ENCODE measurements around the gene PCDH9. TPM values are rescaled to one million over a fixed set of nuclear protein-coding genes. Genes with fewer than 3 reads are reported as not detected.
"Not testable (repeated sequence)": the region's sequence is repeated elsewhere in the genome, so short reads cannot be mapped to it uniquely, and the experiment has no call there.

PCDH9 gene
- polyA plus RNA-seq, 3 donors: 13.4 to 16.0 (median 15.1) TPM

DNA sequence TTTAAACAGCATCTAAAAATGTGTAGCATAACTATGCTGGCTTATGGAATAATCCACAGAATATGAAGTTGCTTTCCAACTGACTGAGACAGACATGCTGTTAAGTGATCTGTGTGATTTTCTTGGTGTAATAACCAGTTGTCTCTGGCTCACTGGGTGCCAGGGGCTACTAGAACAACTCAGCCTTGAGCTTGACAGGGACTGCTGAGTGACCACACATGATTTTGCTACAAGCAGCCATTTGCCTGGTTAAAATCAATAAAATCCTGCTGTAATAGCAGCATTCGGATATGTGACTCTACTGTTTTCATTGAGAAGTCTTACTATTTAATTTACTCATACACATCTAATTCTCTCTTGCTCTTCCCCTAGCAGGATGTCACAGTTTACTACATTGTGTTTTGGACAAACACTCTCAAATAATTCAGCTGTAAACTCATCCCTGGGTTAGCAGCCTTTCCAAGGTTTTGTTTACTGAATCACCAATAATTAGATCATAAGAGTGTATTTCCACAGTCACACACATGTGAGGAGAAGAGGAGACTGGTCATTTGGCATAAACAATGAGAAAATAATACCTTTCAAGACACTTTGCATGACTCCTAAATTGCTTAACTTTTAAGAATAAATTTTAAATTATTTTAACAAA, 426.2 kb downstream of the PCDH9 start:
- DNase-seq (ENCODE audit: low read depth in 3 of 3, low spot score in 2 of 3): no peak

- DNase-seq (ENCODE audit: low read depth in 3 of 3, low spot score in 2 of 3): no peak
These were observed 426.9 kb downstream of the PCDH9 start for GRCh38 chr13:66803013-66803807.

DNA sequence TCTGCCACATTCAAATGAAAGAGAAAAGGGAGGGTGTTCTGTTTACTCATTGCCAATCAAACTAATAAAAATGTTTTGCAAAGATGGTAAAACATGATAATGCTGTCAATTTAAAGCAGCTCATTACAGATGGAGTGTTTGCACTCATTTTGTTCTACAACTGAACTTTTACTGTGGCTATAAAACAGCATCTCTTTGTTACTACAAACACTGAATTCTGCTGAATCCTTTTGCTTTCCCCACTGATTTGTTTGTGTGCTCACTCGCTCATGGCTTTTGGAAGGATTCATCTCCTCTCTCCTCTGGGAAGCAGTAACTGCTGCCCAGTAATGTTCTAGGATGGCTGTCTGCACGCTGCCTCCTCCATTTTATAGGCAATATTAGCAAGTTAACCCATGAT, 434.5 kb downstream of the PCDH9 start:
- DNase-seq (ENCODE audit: low read depth in 3 of 3, low spot score in 2 of 3): no peak

DNA sequence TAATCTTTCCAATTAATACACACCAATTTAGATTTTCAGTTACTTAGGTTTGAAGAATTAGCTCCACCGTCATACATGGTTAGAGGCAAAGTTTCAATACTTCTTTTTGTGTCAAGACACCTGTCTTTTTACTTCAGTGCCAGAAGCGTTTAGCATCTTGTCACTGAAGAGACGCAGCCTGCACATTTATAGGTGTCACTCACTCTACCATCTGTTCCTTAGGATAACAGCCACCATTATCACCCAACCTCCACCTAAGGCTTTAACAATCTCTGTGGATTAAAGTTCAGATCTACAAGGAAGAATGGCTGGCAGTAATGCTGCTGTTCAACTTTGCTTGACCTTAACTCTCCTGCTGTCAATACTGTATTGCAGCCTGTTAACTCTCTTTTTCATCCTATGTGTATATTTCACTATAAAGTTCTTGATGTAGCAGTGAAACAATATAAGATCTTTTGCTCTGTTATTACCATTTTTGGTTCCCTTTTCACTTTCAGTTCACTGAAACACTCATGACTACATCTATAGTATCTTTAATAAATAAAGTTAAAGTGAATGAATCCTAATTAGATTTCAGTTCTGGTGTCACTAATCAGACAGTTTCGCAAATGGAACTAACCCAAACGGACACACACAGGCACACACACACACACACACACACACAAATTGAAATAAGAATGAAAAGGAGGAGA, 435.6 kb downstream of the PCDH9 start:
- no peak for DNase-seq (ENCODE audit: low read depth in 3 of 3, low spot score in 2 of 3)

- DNase-seq (ENCODE audit: low read depth in 3 of 3, low spot score in 2 of 3): no peak
These were observed 439.3 kb downstream of the PCDH9 start for GRCh38 chr13:66790861-66791260.

- no peak for DNase-seq (ENCODE audit: low read depth in 3 of 3, low spot score in 2 of 3)
These were observed 448.9 kb downstream of the PCDH9 start for GRCh38 chr13:66781241-66781640.

- DNase-seq (ENCODE audit: low read depth in 3 of 3, low spot score in 2 of 3): no peak
These were observed 449.3 kb downstream of the PCDH9 start for GRCh38 chr13:66780814-66781213.

DNA sequence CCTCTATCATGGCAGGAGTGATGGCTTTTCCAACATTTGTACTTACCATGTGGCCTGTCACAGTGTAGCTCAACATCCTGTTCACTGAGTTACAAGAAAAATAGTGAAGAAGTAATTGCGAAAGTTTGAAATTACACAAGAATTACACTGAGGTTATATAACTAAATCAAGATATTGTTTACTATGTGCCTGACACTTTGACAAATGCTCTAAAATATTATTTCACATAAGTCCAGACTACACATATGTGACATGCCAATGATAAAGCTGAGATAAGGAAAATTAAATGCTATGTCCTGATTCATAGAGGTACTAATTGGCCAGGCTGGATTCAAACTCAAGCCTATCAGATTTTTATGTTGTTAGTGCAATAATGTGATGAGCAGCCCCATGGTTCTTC, 451.7 kb downstream of the PCDH9 start:
- DNase-seq (ENCODE audit: low read depth in 3 of 3, low spot score in 2 of 3): no peak

- no peak for DNase-seq (ENCODE audit: low read depth in 3 of 3, low spot score in 2 of 3)
These were observed 454.9 kb downstream of the PCDH9 start for GRCh38 chr13:66775196-66775595.

GRCh38 chr13:66774046-66774445, 456.1 kb downstream of the PCDH9 start:
- no peak for DNase-seq (ENCODE audit: low read depth in 3 of 3, low spot score in 2 of 3)

DNA sequence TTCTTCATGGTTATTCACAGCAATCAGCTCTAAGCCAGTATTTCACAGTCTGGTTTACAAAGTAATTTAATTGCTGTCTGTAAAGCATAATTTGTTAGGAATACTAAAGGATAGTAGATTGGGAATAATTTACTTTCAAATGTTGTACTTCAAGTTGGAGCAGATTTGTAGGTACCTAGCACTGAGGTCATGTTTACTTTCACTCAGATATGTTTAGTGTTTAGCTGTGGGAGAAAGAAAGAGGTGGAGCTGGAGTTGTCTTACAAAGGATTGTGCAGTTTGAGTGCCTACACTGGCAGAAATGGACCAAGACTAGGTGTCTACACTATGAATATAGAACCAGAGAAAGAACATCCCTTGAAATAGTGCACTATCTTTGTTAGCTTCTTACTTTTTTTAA, 464.6 kb downstream of the PCDH9 start:
- DNase-seq (ENCODE audit: low read depth in 3 of 3, low spot score in 2 of 3): peak in 1 of 3 donors; percentile 3

- not testable (repeated sequence) for DNase-seq (ENCODE audit: low read depth in 3 of 3, low spot score in 2 of 3)
These were observed 469.5 kb downstream of the PCDH9 start for GRCh38 chr13:66760678-66761077.

- no peak for DNase-seq (ENCODE audit: low read depth in 3 of 3, low spot score in 2 of 3)
These were observed 470.2 kb downstream of the PCDH9 start for GRCh38 chr13:66759919-66760318.

GRCh38 chr13:66751691-66752090, 478.4 kb downstream of the PCDH9 start:
- DNase-seq (ENCODE audit: low read depth in 3 of 3, low spot score in 2 of 3): no peak

DNA sequence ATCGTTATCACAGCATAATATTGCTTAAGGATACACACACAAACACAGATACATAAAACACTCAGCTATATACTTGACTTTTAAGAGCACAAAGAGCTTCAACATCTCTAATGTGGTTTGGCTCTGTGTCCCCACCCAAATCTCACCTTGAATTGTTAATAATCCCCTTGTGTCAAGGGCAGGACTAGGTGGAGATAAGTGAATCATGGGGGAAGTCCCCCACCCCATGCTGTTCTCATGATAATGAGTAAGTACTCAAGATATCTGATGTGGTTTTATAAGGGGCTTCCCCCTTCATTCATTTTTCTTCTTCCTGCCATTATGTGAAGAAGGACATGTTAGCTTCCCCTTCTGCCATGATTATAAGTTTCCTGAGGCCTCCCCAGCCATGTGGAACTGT, 481.4 kb downstream of the PCDH9 start:
- DNase-seq (ENCODE audit: low read depth in 3 of 3, low spot score in 2 of 3): no peak

DNA sequence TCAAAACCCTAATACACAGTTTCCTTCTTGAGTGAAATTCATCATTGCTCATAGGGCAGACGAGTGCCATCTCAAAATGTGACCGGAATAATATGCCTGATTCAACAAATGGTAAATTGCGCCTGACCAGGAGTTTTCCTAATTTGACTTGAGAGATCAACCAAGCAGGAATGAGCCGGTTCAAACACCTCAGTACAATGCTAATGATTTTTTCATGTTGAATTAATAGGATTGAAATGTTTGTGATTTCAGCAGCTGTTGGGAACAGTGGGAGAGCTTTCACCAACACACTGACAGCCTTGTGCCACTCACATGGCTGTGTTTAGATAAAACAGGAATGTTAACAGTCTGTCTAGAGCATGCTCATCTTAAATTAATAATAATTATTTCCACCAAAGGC, 484.8 kb downstream of the PCDH9 start:
- no peak for DNase-seq (ENCODE audit: low read depth in 3 of 3, low spot score in 2 of 3)

DNA sequence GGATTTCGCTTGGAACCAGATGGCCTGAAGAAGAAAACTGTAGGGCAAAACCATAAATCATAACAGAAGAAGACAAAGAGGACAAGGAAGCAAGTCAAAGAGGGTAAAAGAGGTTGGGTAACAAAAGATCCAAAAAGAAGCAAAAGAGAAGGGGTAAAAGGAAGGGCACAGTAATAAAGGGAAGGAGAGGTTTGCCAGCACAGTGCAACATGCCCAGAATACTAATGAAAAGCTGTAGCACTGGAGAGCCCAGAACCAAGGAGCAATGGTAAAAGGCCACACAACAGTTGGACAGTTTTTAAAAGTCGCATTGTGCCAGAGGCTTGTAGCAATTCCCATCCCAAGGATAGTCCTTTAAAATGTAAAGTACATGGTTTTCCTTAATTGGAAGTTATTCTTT, 506.6 kb downstream of the PCDH9 start:
- no peak for DNase-seq (ENCODE audit: low read depth in 3 of 3, low spot score in 2 of 3)

DNA sequence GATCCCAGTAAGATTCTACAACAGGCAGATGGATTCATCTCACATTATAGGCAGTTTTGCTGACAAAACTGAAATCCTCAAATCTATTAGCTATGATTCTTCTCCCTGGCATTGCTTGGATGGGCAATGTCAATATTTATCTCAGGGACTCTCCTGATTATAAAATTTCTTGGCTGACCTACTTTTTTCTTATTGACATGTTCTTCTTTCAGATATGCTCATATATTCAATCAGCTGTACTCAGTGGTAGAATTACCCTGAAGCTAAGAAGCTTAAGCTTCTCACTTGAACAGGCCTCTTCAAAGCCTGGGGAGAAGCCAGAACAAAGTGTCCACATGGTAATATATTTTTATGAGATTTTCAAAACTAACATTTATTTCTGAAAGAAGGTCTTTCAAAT, 513.6 kb downstream of the PCDH9 start:
- no peak for DNase-seq (ENCODE audit: low read depth in 3 of 3, low spot score in 2 of 3)

GRCh38 chr13:66714795-66715194, 515.3 kb downstream of the PCDH9 start:
- no peak for DNase-seq (ENCODE audit: low read depth in 3 of 3, low spot score in 2 of 3)

DNA sequence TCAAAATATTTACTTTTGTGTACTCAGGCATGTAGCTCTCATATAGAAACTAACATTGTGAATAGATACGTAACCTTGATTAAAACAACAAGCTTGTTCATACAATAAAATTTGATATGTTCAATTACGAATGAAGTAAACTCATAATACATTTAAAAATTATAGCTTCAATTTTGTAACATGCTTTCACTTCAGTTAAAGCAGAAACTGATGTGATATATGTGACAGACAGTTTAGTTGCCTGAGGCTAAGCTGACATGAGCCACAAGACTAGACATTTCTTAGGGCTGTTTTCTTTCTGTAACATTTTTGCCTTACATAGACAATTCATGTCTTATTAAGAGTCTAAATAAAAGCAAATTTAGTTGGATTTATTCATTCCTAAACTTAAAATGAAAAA, 526.0 kb downstream of the PCDH9 start:
- no peak for DNase-seq (ENCODE audit: low read depth in 3 of 3, low spot score in 2 of 3)

DNA sequence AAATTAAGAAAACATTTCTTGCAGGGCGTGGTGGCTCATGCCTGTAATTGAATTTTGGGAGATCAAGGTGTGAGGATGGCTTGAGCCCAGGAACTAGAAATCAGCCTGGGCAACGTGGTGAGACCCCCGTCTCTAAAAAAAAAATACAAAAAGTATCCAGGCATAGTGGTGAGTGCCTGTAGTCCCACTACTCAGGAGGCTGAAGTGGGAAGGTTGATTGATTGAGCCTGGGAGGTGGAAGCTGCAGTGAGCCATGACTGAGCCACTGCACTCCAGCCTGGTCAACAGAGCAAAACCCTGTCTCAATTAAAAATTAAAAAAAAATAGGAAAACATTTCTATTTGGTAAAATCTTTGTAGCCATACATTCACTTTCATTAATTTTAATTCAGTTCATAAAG, 526.5 kb downstream of the PCDH9 start:
- no peak for DNase-seq (ENCODE audit: low read depth in 3 of 3, low spot score in 2 of 3)

DNA sequence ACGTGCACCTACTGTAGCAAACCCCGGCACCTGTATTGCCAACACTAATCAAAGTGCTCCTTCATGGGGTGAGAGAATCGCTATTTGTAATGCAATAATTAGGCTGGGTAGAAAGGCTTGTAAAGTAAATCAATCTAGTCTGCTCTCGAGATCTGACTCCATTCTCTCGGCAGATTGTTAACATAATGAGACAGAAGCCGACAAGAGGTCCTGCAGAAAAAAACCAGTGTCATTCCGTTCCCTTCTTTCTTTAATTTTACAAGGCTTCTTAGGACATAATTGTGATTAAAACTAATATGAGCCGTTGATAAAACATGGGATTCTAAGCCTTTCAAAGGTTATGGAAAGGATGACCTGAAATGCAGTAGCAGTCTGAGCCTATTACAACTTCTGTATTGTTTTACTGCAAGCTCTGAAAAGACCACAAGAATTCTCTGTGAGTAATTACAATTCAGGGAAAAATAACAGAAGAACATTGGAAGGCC, 530.0 kb downstream of the PCDH9 start:
- DNase-seq (ENCODE audit: low read depth in 3 of 3, low spot score in 2 of 3): no peak
